ENCODE measurements around the gene TFE3.
A peak's percentile ranks its signal among the peaks of the same experiment; 100 is the strongest.

Gene TFE3

GRCh38 chrX:49073601-49074575 lies 30.7 kb upstream of the TFE3 start, which contains the start of gene PRAF2:
Gene PRAF2 (minus strand): TSS chrX:49074002. CDS start chrX:49073987, 15 bp downstream.
- no peak for TF ChIP-seq CTCF (IDR thresholded peaks at IDR 0.05; ENCODE audit: extremely low read depth, insufficient read depth, missing control alignments)
- in situ Hi-C loops (cut with MboI; ENCODE audit: low pct_unique_long_range_greater_than_20kb, low sequenced_read_pairs, unreplicated experiment): no loop called here
- DNase-seq (ENCODE audit: low spot score): peak; percentile 94

- in situ Hi-C loops (cut with MboI; ENCODE audit: low pct_unique_long_range_greater_than_20kb, low sequenced_read_pairs, unreplicated experiment): no loop called here
- TF ChIP-seq CTCF (IDR thresholded peaks at IDR 0.05; ENCODE audit: extremely low read depth, insufficient read depth, missing control alignments): no peak
- no peak for DNase-seq (ENCODE audit: low spot score)
These were observed 29.5 kb upstream of the TFE3 start for GRCh38 chrX:49072712-49073095.

GRCh38 chrX:49071877-49072711 lies 28.9 kb upstream of the TFE3 start:
- TF ChIP-seq CTCF (IDR thresholded peaks at IDR 0.05; ENCODE audit: extremely low read depth, insufficient read depth, missing control alignments): no peak
- no peak for DNase-seq (ENCODE audit: low spot score)
- in situ Hi-C loops (cut with MboI; ENCODE audit: low pct_unique_long_range_greater_than_20kb, low sequenced_read_pairs, unreplicated experiment): no loop called here

GRCh38 chrX:49070988-49071387 lies 27.8 kb upstream of the TFE3 start:
- in situ Hi-C loops (cut with MboI; ENCODE audit: low pct_unique_long_range_greater_than_20kb, low sequenced_read_pairs, unreplicated experiment): no loop called here
- no peak for DNase-seq (ENCODE audit: low spot score)
- no peak for TF ChIP-seq CTCF (IDR thresholded peaks at IDR 0.05; ENCODE audit: extremely low read depth, insufficient read depth, missing control alignments)

GRCh38 chrX:49069038-49069437 lies 25.9 kb upstream of the TFE3 start:
- no peak for DNase-seq (ENCODE audit: low spot score)
- no peak for TF ChIP-seq CTCF (IDR thresholded peaks at IDR 0.05; ENCODE audit: extremely low read depth, insufficient read depth, missing control alignments)
- in situ Hi-C loops (cut with MboI; ENCODE audit: low pct_unique_long_range_greater_than_20kb, low sequenced_read_pairs, unreplicated experiment): no loop called here

GRCh38 chrX:49067285-49068120 lies 24.3 kb upstream of the TFE3 start:
- in situ Hi-C loops (cut with MboI; ENCODE audit: low pct_unique_long_range_greater_than_20kb, low sequenced_read_pairs, unreplicated experiment): no loop called here
- TF ChIP-seq CTCF (IDR thresholded peaks at IDR 0.05; ENCODE audit: extremely low read depth, insufficient read depth, missing control alignments): no peak
- DNase-seq (ENCODE audit: low spot score): no peak
